Activated T-helper 17 cell treated with anti-CD3 and anti-CD28 coated beads, Interleukin-2, amount 50 U/mL, for 72 hours (primary cell): ENCODE measurements around the gene RNF208. TPM values are rescaled to one million over a fixed set of nuclear protein-coding genes. Genes with fewer than 3 reads are reported as not detected.

Experiments
- total RNA-seq, 2 donors: library from RNA; stranded (reverse); gene quantifications; one replicate each; pipeline ENCODE4 v1.2.3, GENCODE V29; 2022

RNF208 gene
- total RNA-seq, 2 donors from 2014 or later: 3.5 to 7.4 TPM

Other genes with a start within 250 kb of the RNF208 start
- 1 to 10 TPM in 1 of 2 donors, not detected in 1; 1.3 TPM for gene PTGDS, start 244.7 kb downstream of the RNF208 start, total RNA-seq
- gene LCNL1, start 239.2 kb downstream of the RNF208 start, total RNA-seq: under 1 TPM in 1 of 2 donors, not detected in 1; 0.11 TPM
- gene PAXX, start 229.8 kb downstream of the RNF208 start, total RNA-seq: 10 to 100 TPM; 31.1 to 49.1 TPM
- gene CLIC3, start 225.7 kb downstream of the RNF208 start, total RNA-seq: under 1 TPM in 1 of 2 donors, not detected in 1; 0.26 TPM
- gene ABCA2, start 194.0 kb downstream of the RNF208 start, total RNA-seq: 10 to 100 TPM; 43.0 to 63.9 TPM
- 10 to 100 TPM; 12.1 to 27.9 TPM for gene FUT7, start 190.2 kb downstream of the RNF208 start, total RNA-seq
- gene NPDC1, start 176.1 kb downstream of the RNF208 start, total RNA-seq: 10 to 100 TPM; 66.3 to 96.1 TPM
- under 1 TPM; 0.39 to 0.69 TPM for gene ENTPD2, start 168.2 kb downstream of the RNF208 start, total RNA-seq
- 10 to 100 TPM in 1 of 2 donors, 1 to 10 TPM in 1; 5.6 to 21.9 TPM for gene SAPCD2, start 151.7 kb downstream of the RNF208 start, total RNA-seq
- gene UAP1L1, start 144.7 kb downstream of the RNF208 start, total RNA-seq: 10 to 100 TPM; 27.9 to 33.0 TPM
- 10 to 100 TPM; 38.2 to 67.6 TPM for gene MAN1B1, start 135.3 kb downstream of the RNF208 start, total RNA-seq
- gene DPP7, start 107.5 kb downstream of the RNF208 start, total RNA-seq: 100 to 1,000 TPM; 219 to 255 TPM
- gene GRIN1, start 83.1 kb downstream of the RNF208 start, total RNA-seq: 1 to 10 TPM in 1 of 2 donors, under 1 TPM in 1; 0.06 to 1.2 TPM
- gene LRRC26, start 52.2 kb downstream of the RNF208 start, total RNA-seq: not detected
- not detected for gene TMEM210, start 50.2 kb downstream of the RNF208 start, total RNA-seq
- 10 to 100 TPM; 50.6 to 53.1 TPM for gene ANAPC2, start 33.7 kb downstream of the RNF208 start, total RNA-seq
- 10 to 100 TPM; 43.7 to 84.7 TPM for gene SSNA1, start 33.6 kb downstream of the RNF208 start, total RNA-seq
- gene TPRN, start 21.5 kb downstream of the RNF208 start, total RNA-seq: 1 to 10 TPM; 5.5 to 9.4 TPM
- gene TMEM203, start 16.6 kb downstream of the RNF208 start, total RNA-seq: 10 to 100 TPM; 19.3 to 27.3 TPM
- 10 to 100 TPM; 20.5 to 40.2 TPM for gene NDOR1, start 16.5 kb downstream of the RNF208 start, total RNA-seq
- under 1 TPM; 0.32 to 0.40 TPM for gene CYSRT1, start 2.9 kb upstream of the RNF208 start, total RNA-seq
- gene RNF224, start 5.3 kb upstream of the RNF208 start, total RNA-seq: under 1 TPM in 1 of 2 donors, not detected in 1; 0.17 TPM
- gene SLC34A3, start 8.7 kb upstream of the RNF208 start, total RNA-seq: not detected
- gene TUBB4B, start 19.0 kb upstream of the RNF208 start, total RNA-seq: 100 to 1,000 TPM; 232 to 372 TPM
- not detected for gene STPG3, start 29.0 kb upstream of the RNF208 start, total RNA-seq
- gene NELFB, start 33.1 kb upstream of the RNF208 start, total RNA-seq: 10 to 100 TPM; 43.6 to 78.0 TPM
- gene TOR4A, start 55.5 kb upstream of the RNF208 start, total RNA-seq: 10 to 100 TPM in 1 of 2 donors, 1 to 10 TPM in 1; 4.9 to 11.5 TPM
- under 1 TPM; 0.66 to 0.86 TPM for gene NRARP, start 80.0 kb upstream of the RNF208 start, total RNA-seq
- gene EXD3, start 200.9 kb upstream of the RNF208 start, total RNA-seq: 1 to 10 TPM; 8.8 to 10.0 TPM
- under 1 TPM; 0.39 to 0.58 TPM for gene NOXA1, start 201.2 kb upstream of the RNF208 start, total RNA-seq
- gene ENTPD8, start 219.1 kb upstream of the RNF208 start, total RNA-seq: not detected
- 10 to 100 TPM; 26.6 to 35.5 TPM for gene NSMF, start 237.1 kb upstream of the RNF208 start, total RNA-seq